Lung (tissue), 12 donors: ENCODE results near the gene DYSF. TPM values are rescaled to one million over a fixed set of nuclear protein-coding genes. Genes with fewer than 3 reads are reported as not detected.
"Not testable (repeated sequence)": the region's sequence is repeated elsewhere in the genome, so short reads cannot be mapped to it uniquely, and the experiment has no call there.

Experiments used
- ATAC-seq: fragments of 200-7000 bp; cut with Tn5 transposase; one replicate; pipeline ENCODE4 v1.9.1; 2020; ENCODE audit warnings: moderate number of reproducible peaks; ENCODE audit not compliant: insufficient read depth, low FRiP score
- DNase-seq, 3 donors: peaks; one replicate each; pipeline ENCODE4 v3.0.0-alpha.2; 2013 to 2017
- H3K27ac ChIP-seq, 2 donors: one replicate each; pipeline ENCODE4 v1.5.1; 2013; ENCODE audit warnings: mild to moderate bottlenecking in 2 of 2, moderate library complexity in 2 of 2, control low read depth in 1 of 2, inconsistent platforms in 1 of 2, low read depth in 1 of 2, low read length in 1 of 2
- H3K27me3 ChIP-seq, 3 donors: one replicate each; pipeline ENCODE4 v1.5.1; 2013; ENCODE audit warnings: low read length in 2 of 3; ENCODE audit not compliant: control insufficient read depth in 3 of 3, insufficient read depth in 3 of 3
- H3K36me3 ChIP-seq, 4 donors: one replicate each; pipeline ENCODE4 v1.5.1; 2013; ENCODE audit warnings: low read length in 4 of 4, mild to moderate bottlenecking in 1 of 4, moderate library complexity in 1 of 4; ENCODE audit not compliant: control insufficient read depth in 4 of 4, insufficient read depth in 4 of 4
- H3K4me1 ChIP-seq, 5 donors: one replicate each; pipeline ENCODE4 v1.5.1; 2013; ENCODE audit warnings: low read length in 5 of 5, mild to moderate bottlenecking in 2 of 5, moderate library complexity in 1 of 5; ENCODE audit not compliant: control insufficient read depth in 5 of 5, insufficient read depth in 5 of 5
- H3K4me3 ChIP-seq: one replicate; pipeline ENCODE4 v1.5.1; 2013; ENCODE audit warnings: mild to moderate bottlenecking, control low read depth, moderate library complexity
- H3K9ac ChIP-seq, 2 donors: one replicate each; pipeline ENCODE4 v1.5.1; 2013; ENCODE audit warnings: low read length in 2 of 2, control low read depth in 1 of 2; ENCODE audit not compliant: insufficient read depth in 1 of 2
- H3K9me3 ChIP-seq, 4 donors: one replicate each; pipeline ENCODE4 v1.5.1; 2013; ENCODE audit warnings: low read length in 3 of 4, mild to moderate bottlenecking in 1 of 4, moderate library complexity in 1 of 4; ENCODE audit not compliant: control insufficient read depth in 4 of 4, insufficient read depth in 3 of 4
- CTCF ChIP-seq: IDR thresholded peaks from 2 replicates; pipeline ENCODE4 v1.5.1; 2012; ENCODE audit warnings: mild to moderate bottlenecking; ENCODE audit errors: control extremely low read depth, extremely low read depth
- WGBS, 2 donors: extraction: QIAGEN DNeasy Blood & Tissue Kit; methylation state at CpG; one replicate each; pipeline ENCODE4 v1.1.7; 2013; 5-methylcytosine and 5-hydroxymethylcytosine counted together
- polyA plus RNA-seq, 2 donors: library from polyadenylated mRNA; stranded (reverse); fragments of 200-250 nt; gene quantifications; one replicate each; pipeline ENCODE4 v1.2.1, GENCODE V29; 2013
- total RNA-seq, 2 donors: library from RNA; depleted of rRNA in 1 of 2; stranded (reverse); fragments of >200 nt in 1 of 2; gene quantifications; one replicate each; pipeline ENCODE4 v1.2.1, GENCODE V29; 2014 to 2021
- donor health status: control.
- donor health status: control.
- donor health status: Bipolar disorder and iron deficiency.
- donor health status: healthy.
- donor health status: DM: yes; HTN: yes; CAD: no.

DYSF gene
- total and polyA plus RNA-seq, 4 donors, result 12.9 to 56.2 (median 40.0) TPM

- Histone ChIP-seq H3K4me1 (no peaks in the 10 kb centered on the region), H3K27me3 (no peaks in the 10 kb centered on the region), H3K9ac (no peak overlapping the region), H3K9me3 (peaks cover 0 to 11% (median 1%) of the 10 kb centered on the region in 4 donors), H3K36me3 (peaks cover 0 to 12% (median 0%) of the 10 kb centered on the region in 4 donors), H3K4me3 (no peak overlapping the region), H3K27ac (no peak overlapping the region)
- ATAC-seq, result no peak
- TF ChIP-seq CTCF, result no peak
- WGBS, 2 donors, result 74 to 88% methylated on average over 2 of the region's 2 CpGs
- DNase-seq, result no peak
Observed at GRCh38 chr2:71655498-71655897, 202.1 kb downstream of the DYSF start.

- not testable (repeated sequence) for H3K4me1 ChIP-seq, H3K27ac ChIP-seq, ATAC-seq, H3K9ac ChIP-seq, DNase-seq, H3K4me3 ChIP-seq, H3K27me3 ChIP-seq
- Histone ChIP-seq H3K36me3 (peaks cover 0 to 14% (median 0%) of the 10 kb centered on the region in 4 donors), H3K9me3 (peaks cover 0 to 11% (median 1%) of the 10 kb centered on the region in 4 donors)
- WGBS, 2 donors, result 63% methylated on average over 2 of the region's 2 CpGs
Observed at GRCh38 chr2:71658256-71658655, 204.9 kb downstream of the DYSF start.

- Histone ChIP-seq H3K9me3 (peaks cover 0 to 11% (median 1%) of the 10 kb centered on the region in 4 donors), H3K27me3 (no peaks in the 10 kb centered on the region), H3K4me3 (no peak overlapping the region), H3K4me1 (no peaks in the 10 kb centered on the region), H3K9ac (no peak overlapping the region), H3K36me3 (peaks cover 0 to 15% (median 0%) of the 10 kb centered on the region in 4 donors), H3K27ac (no peak overlapping the region)
- no peak for ATAC-seq
- TF ChIP-seq CTCF, result no peak
- WGBS, 2 donors, result 97 to 98% methylated on average over 3 of the region's 3 CpGs
- no peak for DNase-seq
Observed at GRCh38 chr2:71658771-71659170, 205.4 kb downstream of the DYSF start.

DNA sequence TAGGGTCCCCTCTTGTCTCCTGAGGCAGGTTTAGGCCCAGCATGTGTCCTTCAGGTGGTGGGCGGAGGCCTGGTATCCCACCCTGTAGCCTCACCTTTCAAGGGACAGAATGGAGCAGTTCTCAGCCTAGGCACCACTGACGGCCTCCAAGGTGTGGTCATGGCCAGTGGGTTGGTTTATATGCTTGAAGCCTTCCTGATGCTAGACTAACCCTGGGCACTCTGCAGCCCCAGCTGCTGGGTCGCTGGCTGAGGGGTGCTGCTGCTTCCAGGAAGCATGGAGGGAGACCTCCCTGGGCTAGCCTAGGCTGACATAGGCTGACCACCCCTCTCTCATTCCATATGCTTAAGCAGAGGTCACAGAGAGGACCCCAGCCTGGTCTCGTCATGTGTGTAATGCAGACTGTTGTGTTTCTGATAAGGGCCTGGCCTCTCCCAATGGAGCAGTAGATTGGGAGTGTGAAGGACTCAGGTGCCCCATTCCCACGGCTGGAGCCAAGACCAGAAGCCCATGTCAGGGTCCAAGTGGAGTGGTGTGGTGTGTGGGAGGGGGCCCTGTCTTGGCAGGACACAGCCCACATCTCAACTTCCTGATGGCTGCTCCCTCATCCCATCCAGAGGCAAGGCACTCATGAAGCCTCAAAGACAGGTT lies 206.6 kb downstream of the DYSF start:
- Histone ChIP-seq H3K9ac (no peak overlapping the region), H3K4me3 (no peak overlapping the region), H3K27ac (no peak overlapping the region), H3K4me1 (no peaks in the 10 kb centered on the region), H3K27me3 (no peaks in the 10 kb centered on the region), H3K9me3 (peaks cover 0 to 11% (median 1%) of the 10 kb centered on the region in 4 donors), H3K36me3 (peaks cover 0 to 17% (median 0%) of the 10 kb centered on the region in 4 donors)
- 73 to 85% methylated on average over 5 of the region's 5 CpGs for WGBS, 2 donors
- ATAC-seq, result no peak
- no peak for TF ChIP-seq CTCF
- no peak for DNase-seq
